Endothelial cell of umbilical vein (primary cell): ENCODE measurements around the gene TSPAN18. TPM values are rescaled to one million over a fixed set of nuclear protein-coding genes. Genes with fewer than 3 reads are reported as not detected.

Source experiments
- BruUV-seq: library from RNA; stranded (reverse); fragments of 400-500 nt; replicated peaks from 2 replicates; lab custom pipeline; 2021; lab: Mats Ljungman, UMichigan
- CTCF ChIA-PET: fragments of 300-600, 350-600 bp; sonication (Branson Sonifier 250); formaldehyde crosslinking; loops from one replicate; lab custom pipeline; 2021; ENCODE audit warnings: antibody characterized with exemption, inconsistent platforms; lab: Charles Lee
- POLR2A ChIA-PET: fragments of 300-600, 350-600 bp; sonication (Branson Sonifier 250); formaldehyde crosslinking; loops from one replicate; lab custom pipeline; 2021; ENCODE audit warnings: antibody characterized with exemption, inconsistent platforms; lab: Charles Lee
- DNase-seq: peaks from one replicate; pipeline ENCODE4 v3.0.0-alpha.2; 2011; ENCODE audit warnings: low read depth, low spot score
- FAIRE-seq: peaks from 2 replicates; lab custom pipeline; 2011; peaks lifted over from hg19 to GRCh38; lab: Jason Lieb, UNC
- H2AFZ ChIP-seq: 2 replicates; pipeline ENCODE4 v1.6.0; 2012; ENCODE audit warnings: low read depth, low read length, control low read depth, inconsistent platforms
- H3K27ac ChIP-seq: 2 replicates; pipeline ENCODE4 v1.5.1; 2011; ENCODE audit warnings: low read depth, mild to moderate bottlenecking, control low read depth, low read length, moderate library complexity; ENCODE audit not compliant: insufficient read depth
- H3K27me3 ChIP-seq, 2 experiments: 2 replicates each; pipeline versions ENCODE4 v1.6.0 to v1.6.1; 2011; ENCODE audit warnings: low read length in 2 of 2, mixed read lengths in 1 of 2; ENCODE audit not compliant: control insufficient read depth in 2 of 2, insufficient read depth in 2 of 2
- H3K36me3 ChIP-seq, 2 experiments: 2 replicates in 1 of 2; 3 replicates in 1 of 2; pipeline ENCODE4 v1.5.1; 2011; ENCODE audit warnings: low read length in 2 of 2, mild to moderate bottlenecking in 1 of 2, moderate library complexity in 1 of 2; ENCODE audit not compliant: control insufficient read depth in 2 of 2, insufficient read depth in 2 of 2; ENCODE audit errors: extremely low read depth in 1 of 2
- H3K4me1 ChIP-seq: 3 replicates; pipeline ENCODE4 v1.5.1; 2011; ENCODE audit warnings: mild to moderate bottlenecking, low read length; ENCODE audit not compliant: control insufficient read depth, insufficient read depth; ENCODE audit errors: extremely low read depth
- H3K4me2 ChIP-seq: 2 replicates; pipeline ENCODE4 v1.6.1; 2011; ENCODE audit warnings: low read length, control low read depth, mixed read lengths; ENCODE audit not compliant: insufficient read depth
- H3K4me3 ChIP-seq, 3 experiments: fragments of 200-600 bp in 1 of 3; sonication (generic), shearing (Covaris generic) in 1 of 3; replicated peaks in 1 of 3; 2 replicates each; pipeline ENCODE4 v1.5.1; 2011 to 2016; ENCODE audit warnings: control low read depth in 3 of 3, low read length in 3 of 3, mild to moderate bottlenecking in 2 of 3, inconsistent platforms in 1 of 3, low read depth in 1 of 3, moderate library complexity in 1 of 3; ENCODE audit not compliant: insufficient read depth in 1 of 3
- H3K79me2 ChIP-seq: 2 replicates; pipeline ENCODE4 v1.6.0; 2012; ENCODE audit warnings: low read length, inconsistent platforms; ENCODE audit not compliant: control insufficient read depth, insufficient read depth
- H3K9ac ChIP-seq: replicated peaks from 2 replicates; pipeline ENCODE3; 2011; ENCODE audit warnings: low read length, control low read depth; ENCODE audit not compliant: insufficient read depth; ENCODE audit errors: extremely low read depth
- H3K9me1 ChIP-seq: replicated peaks from 3 replicates; pipeline ENCODE4 v1.6.0; 2011; ENCODE audit warnings: mild to moderate bottlenecking, low read length; ENCODE audit not compliant: control insufficient read depth, insufficient read depth; ENCODE audit errors: extremely low read depth
- H3K9me3 ChIP-seq: replicated peaks from 2 replicates; pipeline ENCODE4 v1.5.1; 2012; ENCODE audit warnings: low read length, inconsistent platforms; ENCODE audit not compliant: control insufficient read depth, insufficient read depth
- H4K20me1 ChIP-seq: replicated peaks from 2 replicates; pipeline ENCODE3; 2011; ENCODE audit warnings: mild to moderate bottlenecking, low read length; ENCODE audit not compliant: control insufficient read depth, insufficient read depth; ENCODE audit errors: extremely low read depth
- EZH2 ChIP-seq: IDR thresholded peaks from 2 replicates; pipeline ENCODE4 v1.6.1; 2012; ENCODE audit warnings: borderline replicate concordance, low read depth, mild to moderate bottlenecking, moderate library complexity, low read length, inconsistent platforms; ENCODE audit not compliant: severe bottlenecking
- FOS ChIP-seq: IDR thresholded peaks from 2 replicates; pipeline ENCODE4 v1.6.1; 2011; ENCODE audit warnings: mild to moderate bottlenecking, low read length, moderate library complexity, borderline replicate concordance; ENCODE audit not compliant: insufficient read depth
- GATA2 ChIP-seq: IDR thresholded peaks from 2 replicates; pipeline ENCODE4 v1.7.0; 2011; ENCODE audit warnings: low read depth, mild to moderate bottlenecking, moderate library complexity, mixed read lengths, low read length; ENCODE audit not compliant: insufficient read length, insufficient read depth
- JUN ChIP-seq: IDR thresholded peaks from 2 replicates; pipeline ENCODE4 v1.6.1; 2011; ENCODE audit warnings: borderline replicate concordance, low read depth; ENCODE audit not compliant: insufficient read length, insufficient read depth
- MYC ChIP-seq: IDR thresholded peaks from one replicate; pipeline ENCODE4 v1.6.1; 2011; ENCODE audit warnings: mild to moderate bottlenecking, low read depth, low read length
- POLR2A ChIP-seq: IDR thresholded peaks from 2 replicates; pipeline ENCODE4 v1.6.1; 2012; ENCODE audit warnings: low read depth, mild to moderate bottlenecking, control low read depth, low read length
- POLR2AphosphoS5 ChIP-seq: IDR thresholded peaks from 2 replicates; pipeline ENCODE4 v1.6.1; 2012; ENCODE audit warnings: low read depth, mild to moderate bottlenecking, control low read depth, low read length, moderate library complexity; ENCODE audit not compliant: insufficient read depth
- dilution Hi-C: fragments of 300-500 bp; cut with MboI; formaldehyde crosslinking; loops from one replicate; pipeline ENCODE4 v1.15.0; 2019; ENCODE audit warnings: low sequenced_read_pairs; ENCODE audit not compliant: extremely low pct_ligation_motif_present
- intact Hi-C: fragments of 100-400 bp; cut with micrococcal nuclease; formaldehyde crosslinking; loops from one replicate; pipeline ENCODE4 v1.10.0; 2022
- polyA plus RNA-seq, 4 experiments: library from polyadenylated mRNA; depleted of rRNA in 3 of 4; stranded (reverse) in 3 of 4; unstranded in 1 of 4; fragments of >200 nt; gene quantifications; 2 replicates each; pipeline versions ENCODE4 v1.2.1 to v1.2.3, GENCODE V29; 2011 to 2012; ENCODE audit warnings: missing spikeins in 1 of 4
- total RNA-seq: library from RNA; stranded (reverse); gene quantifications from 2 replicates; pipeline ENCODE4 v1.2.3, GENCODE V29; 2021
- TF ChIP-seq, protein P1 (sequence below): IDR thresholded peaks from 2 replicates; pipeline ENCODE4 v1.6.1; 2011; ENCODE audit not compliant: insufficient read depth, insufficient read length
- TF ChIP-seq, protein P2 (sequence below), 2 donors: IDR thresholded peaks; 1 replicate in 1 of 2; 2 replicates in 1 of 2; pipeline ENCODE4 v1.5.1; 2011; ENCODE audit warnings: low read length in 2 of 2, mild to moderate bottlenecking in 2 of 2, moderate library complexity in 2 of 2, control low read depth in 1 of 2, inconsistent platforms in 1 of 2, low read depth in 1 of 2; ENCODE audit not compliant: insufficient read depth in 1 of 2; ENCODE audit errors: extremely low read depth in 1 of 2

Gene TSPAN18
- total and polyA plus RNA-seq, 2 donors (not counting 3 experiments of a cell fraction or from before 2014, with no cell fraction given): 32.2 to 118 TPM

DNA sequence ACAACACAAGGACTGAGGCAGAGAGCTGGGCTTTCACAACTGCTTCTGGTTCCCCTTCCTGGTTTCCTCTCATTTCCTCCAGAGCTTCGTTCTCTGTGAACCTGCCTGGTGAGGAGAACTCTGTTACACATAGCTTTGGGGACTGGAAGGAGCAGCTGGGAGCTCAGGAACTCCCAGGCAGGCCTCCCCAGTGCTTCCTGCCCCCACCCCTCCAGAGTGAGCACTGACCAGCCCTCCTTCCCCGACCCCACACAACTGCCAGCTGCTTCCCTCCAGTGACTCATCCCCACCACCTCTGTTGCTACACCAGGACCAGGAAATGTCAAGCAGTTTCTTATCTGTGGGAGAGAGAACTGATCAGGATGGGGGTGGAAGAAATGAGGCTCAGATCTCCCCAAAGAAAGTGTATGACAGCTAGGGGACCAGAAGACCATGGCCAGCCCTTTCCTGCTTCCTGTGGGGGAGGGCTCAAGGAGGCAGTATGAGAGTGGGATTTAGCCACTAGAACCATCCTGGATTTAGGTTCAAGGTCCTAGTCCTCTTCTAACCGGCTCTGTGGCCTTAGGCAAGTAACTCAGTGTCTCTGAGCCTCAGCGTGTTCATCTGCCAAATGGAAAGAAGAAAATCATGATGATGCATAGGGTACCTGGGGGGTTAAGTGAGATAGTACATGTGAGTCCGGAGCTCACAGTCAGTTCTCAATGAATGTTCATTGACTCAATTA is 228.4 kb downstream of the TSPAN18 start:
- H3K9ac ChIP-seq: no peak overlapping the region
- peak; percentile 100 for FAIRE-seq
- no TSS peak for BruUV-seq

More for the DNA sequence above, 228.4 kb downstream of the TSPAN18 start:
- peak; percentile 97 for DNase-seq
- dilution Hi-C loops: no loop called here
- no peaks in the 10 kb centered on the region for H3K9me1 ChIP-seq
- H3K27ac ChIP-seq: peak overlapping the region; percentile 60
- peaks cover 16% of the 10 kb centered on the region for H3K4me1 ChIP-seq
- ChIA-PET POLR2A (interaction anchor here (1.3 kb wide), 1 partner anchor 71 kb away, joined by 9 read pairs; no protein-coding TSS in a partner anchor), CTCF (interaction anchor here (0.9 to 1.8 kb wide), 16 partner anchors 9 to 278 kb away, joined by 3 to 23 read pairs (median 4); no protein-coding TSS in a partner anchor)
- H2AFZ ChIP-seq: peak overlapping the region; percentile 1
- H3K4me3 ChIP-seq: no peak overlapping the region
- H3K79me2 ChIP-seq: no peaks in the 10 kb centered on the region
- H3K27me3 ChIP-seq: no peaks in the 10 kb centered on the region
- peak overlapping the region; percentile 28 for H3K4me2 ChIP-seq
- intact Hi-C loops: loop anchor here (1.0 to 10.0 kb wide), 4 partner anchors 22 to 710 kb away; partner anchors contain the start of genes CHST1 and PRDM11
- TF ChIP-seq GATA2 (peak; percentile 88), POLR2AphosphoS5 (peak; percentile 95), POLR2A (peak; percentile 56), MYC (peak; percentile 5), FOS (peak; percentile 97), EZH2 (no peak), JUN (peak; percentile 91)
- TF ChIP-seq, protein P1, sequence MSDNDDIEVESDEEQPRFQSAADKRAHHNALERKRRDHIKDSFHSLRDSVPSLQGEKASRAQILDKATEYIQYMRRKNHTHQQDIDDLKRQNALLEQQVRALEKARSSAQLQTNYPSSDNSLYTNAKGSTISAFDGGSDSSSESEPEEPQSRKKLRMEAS: no peak
- TF ChIP-seq, protein P2, sequence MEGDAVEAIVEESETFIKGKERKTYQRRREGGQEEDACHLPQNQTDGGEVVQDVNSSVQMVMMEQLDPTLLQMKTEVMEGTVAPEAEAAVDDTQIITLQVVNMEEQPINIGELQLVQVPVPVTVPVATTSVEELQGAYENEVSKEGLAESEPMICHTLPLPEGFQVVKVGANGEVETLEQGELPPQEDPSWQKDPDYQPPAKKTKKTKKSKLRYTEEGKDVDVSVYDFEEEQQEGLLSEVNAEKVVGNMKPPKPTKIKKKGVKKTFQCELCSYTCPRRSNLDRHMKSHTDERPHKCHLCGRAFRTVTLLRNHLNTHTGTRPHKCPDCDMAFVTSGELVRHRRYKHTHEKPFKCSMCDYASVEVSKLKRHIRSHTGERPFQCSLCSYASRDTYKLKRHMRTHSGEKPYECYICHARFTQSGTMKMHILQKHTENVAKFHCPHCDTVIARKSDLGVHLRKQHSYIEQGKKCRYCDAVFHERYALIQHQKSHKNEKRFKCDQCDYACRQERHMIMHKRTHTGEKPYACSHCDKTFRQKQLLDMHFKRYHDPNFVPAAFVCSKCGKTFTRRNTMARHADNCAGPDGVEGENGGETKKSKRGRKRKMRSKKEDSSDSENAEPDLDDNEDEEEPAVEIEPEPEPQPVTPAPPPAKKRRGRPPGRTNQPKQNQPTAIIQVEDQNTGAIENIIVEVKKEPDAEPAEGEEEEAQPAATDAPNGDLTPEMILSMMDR (IDR thresholded peaks at IDR 0.05; ENCODE audit: extremely low read depth in 1 of 2, insufficient read depth in 1 of 2, low read depth in 1 of 2, low read length in 2 of 2): no peak
- H3K9me3 ChIP-seq: no peaks in the 10 kb centered on the region
- no peaks in the 10 kb centered on the region for H4K20me1 ChIP-seq
- H3K36me3 ChIP-seq: no peaks in the 10 kb centered on the region
